Fibroblast of peridontal ligament (primary cell): Measurements from ENCODE around the gene RPAP2.
"Not testable (repeated sequence)": the region's sequence is repeated elsewhere in the genome, so short reads cannot be mapped to it uniquely, and the experiment has no call there.

Experiments
- DNase-seq: peaks from one replicate; pipeline ENCODE4 v3.0.0-alpha.2; 2010; ENCODE audit errors: extremely low read depth

RPAP2 gene

DNA sequence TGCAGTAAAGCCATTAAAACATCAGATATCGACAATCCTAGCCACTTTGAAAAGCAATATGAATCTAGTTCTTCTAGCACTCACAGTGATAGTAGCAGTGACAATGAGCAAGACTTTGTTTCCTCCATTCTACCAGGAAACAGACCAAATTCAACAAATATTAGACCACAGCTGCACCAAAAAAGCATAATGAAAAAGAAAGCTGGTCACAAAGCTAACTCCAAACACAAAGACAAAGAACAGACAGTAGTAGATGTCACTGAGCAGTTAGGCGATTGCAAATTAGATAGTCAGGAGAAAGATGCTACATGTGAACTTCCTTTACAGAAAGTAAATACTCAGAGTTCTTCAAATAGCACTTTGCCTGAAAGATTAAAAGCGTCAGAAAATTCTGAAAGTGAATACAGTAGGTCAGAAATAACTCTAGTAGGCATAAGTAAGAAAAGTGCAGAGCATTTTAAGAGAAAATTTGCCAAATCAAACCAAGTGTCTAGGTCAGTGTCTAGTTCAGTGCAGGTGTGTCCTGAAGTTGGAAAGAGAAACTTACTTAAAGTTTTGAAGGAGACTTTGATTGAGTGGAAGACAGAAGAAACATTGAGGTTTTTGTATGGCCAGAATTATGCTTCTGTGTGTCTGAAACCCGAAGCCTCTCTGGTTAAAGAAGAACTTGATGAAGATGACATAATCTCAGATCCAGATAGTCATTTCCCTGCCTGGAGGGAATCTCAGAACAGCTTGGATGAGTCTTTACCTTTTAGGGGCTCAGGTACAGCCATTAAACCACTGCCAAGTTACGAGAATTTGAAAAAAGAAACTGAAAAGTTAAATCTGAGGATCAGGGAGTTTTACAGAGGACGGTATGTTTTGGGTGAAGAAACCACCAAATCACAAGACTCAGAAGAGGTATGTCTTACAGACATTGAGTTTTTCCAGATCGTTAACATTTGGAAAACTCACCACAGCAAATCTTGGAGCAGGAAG is 24.9 kb downstream of the RPAP2 start:
- DNase-seq, result no peak

- DNase-seq, result no peak
These were observed 25.9 kb downstream of the RPAP2 start for GRCh38 chr1:92324784-92325183.

DNA sequence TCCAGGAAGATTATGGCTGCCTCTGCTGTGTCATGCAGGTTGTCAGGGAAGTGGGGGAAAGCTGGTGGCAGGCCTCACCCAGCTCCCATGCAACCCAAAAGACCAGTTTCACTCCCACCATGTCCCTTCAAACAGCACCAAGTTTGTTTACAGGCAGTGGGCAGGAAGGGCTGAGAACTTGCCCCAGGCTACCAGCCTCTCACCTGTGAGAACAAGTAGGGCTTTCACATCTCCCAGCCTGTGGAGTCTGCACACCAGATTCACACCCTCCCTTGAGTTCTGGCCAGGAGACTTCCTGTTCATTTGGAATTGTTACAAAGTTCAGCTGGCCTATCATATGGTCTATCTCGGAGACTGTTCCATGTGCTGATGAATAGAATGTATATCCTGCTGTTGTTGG is 27.8 kb downstream of the RPAP2 start:
- no peak for DNase-seq

- DNase-seq, result no peak
These were observed 28.9 kb downstream of the RPAP2 start for GRCh38 chr1:92327794-92328193.

- peak; percentile 50 for DNase-seq
These were observed 30.7 kb downstream of the RPAP2 start for GRCh38 chr1:92329347-92330129.

DNA sequence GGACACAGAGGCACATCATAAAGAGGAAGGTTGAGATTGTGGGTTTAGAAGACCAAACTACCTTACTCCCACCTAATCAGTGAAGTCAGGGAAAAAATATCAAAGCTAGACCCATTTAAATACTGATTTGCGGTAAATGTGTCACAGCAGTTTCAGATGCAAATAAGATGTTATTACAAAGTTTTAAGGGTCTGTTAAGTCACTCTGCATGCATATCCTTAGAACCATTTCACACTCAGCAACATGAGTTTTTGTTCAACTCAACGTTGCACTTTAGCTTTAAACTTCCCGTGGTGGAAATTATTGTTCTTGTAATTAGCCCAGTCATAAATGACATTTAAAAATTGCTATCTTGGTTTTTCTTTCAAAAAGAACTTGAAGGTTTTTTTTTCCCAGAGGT is 34.8 kb downstream of the RPAP2 start:
- DNase-seq, result no peak

- DNase-seq, result no peak
These were observed 41.3 kb downstream of the RPAP2 start for GRCh38 chr1:92340154-92340553.

- no peak for DNase-seq
These were observed 43.5 kb downstream of the RPAP2 start for GRCh38 chr1:92342401-92342800.

- DNase-seq, result no peak
These were observed 44.2 kb downstream of the RPAP2 start for GRCh38 chr1:92343061-92343460.

DNA sequence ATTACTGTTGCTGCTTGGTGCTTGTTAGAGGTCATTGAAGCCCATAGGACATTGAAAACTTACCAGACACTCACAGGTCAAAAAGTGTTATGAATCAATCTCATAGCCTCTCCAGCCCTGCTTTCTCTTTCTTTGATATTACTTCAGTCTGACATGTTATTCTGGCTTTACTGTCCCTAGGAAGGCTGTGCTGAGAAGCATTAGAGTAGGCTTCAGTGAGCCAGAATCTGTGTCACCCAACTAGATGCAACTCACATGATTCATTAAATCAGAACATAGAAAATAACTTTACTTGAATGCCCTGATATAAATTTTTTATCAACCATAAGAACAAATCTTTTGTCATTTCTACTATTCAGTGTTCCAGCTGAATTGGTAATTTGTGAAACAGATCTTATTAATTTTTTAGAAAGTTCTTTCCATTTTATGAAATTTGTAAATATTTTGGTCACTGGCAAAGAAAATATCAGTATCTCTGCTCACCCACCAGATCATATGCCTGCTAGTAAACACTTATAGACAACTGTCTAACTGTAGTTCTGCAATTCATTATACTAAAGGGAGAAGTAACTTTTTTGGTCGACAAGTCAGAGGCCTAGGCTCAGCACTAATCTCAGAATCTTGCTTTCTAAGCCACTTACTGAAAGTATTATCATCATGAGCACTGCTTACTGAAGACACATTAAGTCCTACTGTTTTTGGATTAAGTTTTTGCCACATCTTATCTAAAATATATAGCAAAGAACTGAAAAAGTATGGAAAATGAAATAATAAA is 48.2 kb downstream of the RPAP2 start:
- no peak for DNase-seq

GRCh38 chr1:92352856-92353255 is 54.0 kb downstream of the RPAP2 start:
- no peak for DNase-seq

- DNase-seq, result no peak
These were observed 55.4 kb downstream of the RPAP2 start for GRCh38 chr1:92354259-92354658.

DNA sequence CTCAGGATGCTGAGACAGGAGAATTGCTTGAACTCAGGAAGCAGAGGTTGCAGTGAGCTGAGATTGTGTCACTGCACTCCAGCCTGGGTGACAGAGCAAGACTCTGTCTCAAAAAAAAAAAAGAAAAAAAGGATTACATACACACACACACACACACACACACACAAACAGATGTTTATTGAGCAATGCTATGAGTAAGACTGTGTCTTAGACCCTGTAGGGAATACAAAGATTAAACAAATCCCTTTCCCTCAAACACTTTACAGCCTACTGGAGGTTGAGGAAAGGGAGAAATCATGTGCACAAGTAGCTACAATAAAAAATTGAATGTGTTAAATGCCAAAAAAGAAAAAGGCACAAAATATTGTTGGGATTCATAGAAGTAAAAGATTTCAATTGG is 58.1 kb downstream of the RPAP2 start:
- DNase-seq, result peak; percentile 94

DNA sequence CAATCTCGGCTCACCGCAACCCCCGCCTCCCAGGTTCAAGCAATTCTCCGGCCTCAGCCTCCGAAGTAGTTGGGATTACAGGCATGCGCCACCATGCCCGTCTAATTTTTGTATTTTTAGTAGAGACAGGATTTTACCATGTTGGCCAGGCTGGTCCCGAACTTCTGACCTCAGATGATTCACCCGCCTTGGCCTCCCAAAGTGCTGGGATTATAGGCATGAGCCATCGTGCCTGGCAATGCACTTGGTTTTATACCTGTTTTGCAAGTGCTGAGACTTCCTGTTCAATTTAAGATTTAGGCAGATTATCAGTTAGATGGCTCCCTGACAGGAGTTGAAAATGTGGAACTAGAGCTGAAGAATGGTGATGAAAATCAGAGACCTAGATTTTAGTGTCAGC is 60.5 kb downstream of the RPAP2 start:
- not testable (repeated sequence) for DNase-seq

DNA sequence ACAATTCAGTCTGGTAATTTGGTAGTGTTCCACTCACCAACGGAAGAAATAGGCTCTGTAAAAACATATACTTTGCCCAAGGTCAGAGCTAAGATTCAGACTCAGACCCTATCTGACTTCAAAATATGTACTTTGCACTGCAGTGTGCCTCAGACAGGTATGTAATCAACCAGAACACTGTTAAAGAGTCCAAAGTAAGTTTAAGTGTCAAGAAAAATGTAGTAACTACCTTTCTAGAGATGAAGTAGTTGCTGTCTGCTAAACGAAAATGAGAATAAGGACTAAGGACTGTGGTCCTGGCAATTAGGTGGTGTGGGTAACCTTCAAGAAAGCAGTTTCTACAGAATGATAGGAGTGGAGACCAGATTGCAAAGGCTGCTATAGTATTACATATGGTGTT is 61.1 kb downstream of the RPAP2 start:
- no peak for DNase-seq

GRCh38 chr1:92362970-92363369 is 64.1 kb downstream of the RPAP2 start:
- DNase-seq, result no peak

DNA sequence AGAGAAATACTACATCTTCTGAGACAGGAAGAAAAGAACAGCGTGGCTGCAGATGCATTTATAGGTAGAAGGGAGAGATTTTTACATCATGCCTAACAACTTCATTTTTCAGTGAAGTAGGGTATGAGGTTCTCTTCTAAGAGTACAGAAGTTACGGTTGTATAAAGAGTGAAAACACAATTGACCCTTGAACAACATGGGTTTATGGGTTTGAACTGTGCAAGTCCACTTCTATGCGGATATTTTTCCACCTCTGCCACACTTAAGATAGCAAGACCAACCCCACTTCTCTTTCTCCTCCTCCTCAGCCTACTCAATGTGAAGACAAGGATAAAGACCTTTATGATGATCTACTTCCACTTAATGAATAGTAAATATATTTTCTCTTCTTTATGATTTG is 64.5 kb downstream of the RPAP2 start:
- no peak for DNase-seq

GRCh38 chr1:92365378-92366039 is 66.7 kb downstream of the RPAP2 start:
- no peak for DNase-seq

GRCh38 chr1:92366040-92366395 is 67.2 kb downstream of the RPAP2 start:
- no peak for DNase-seq

DNA sequence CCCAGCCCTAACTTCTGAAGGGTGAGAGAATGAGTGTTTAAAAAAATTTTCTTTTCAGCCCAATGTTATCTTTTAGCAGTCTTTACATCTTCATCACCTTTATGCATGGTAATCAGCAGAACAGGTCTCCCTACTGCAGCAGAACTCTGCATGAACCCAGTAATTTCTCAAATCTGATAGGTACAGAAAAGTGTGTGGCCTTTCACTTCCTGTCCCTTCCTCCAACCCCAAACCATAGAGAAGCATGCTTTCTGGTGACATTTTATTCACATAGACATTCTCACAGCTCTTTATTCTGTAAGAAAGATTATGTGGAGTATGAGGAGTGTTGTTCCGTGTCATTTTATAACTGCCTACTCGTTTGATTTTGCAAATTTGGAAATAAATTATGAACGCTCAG is 68.6 kb downstream of the RPAP2 start:
- no peak for DNase-seq

DNA sequence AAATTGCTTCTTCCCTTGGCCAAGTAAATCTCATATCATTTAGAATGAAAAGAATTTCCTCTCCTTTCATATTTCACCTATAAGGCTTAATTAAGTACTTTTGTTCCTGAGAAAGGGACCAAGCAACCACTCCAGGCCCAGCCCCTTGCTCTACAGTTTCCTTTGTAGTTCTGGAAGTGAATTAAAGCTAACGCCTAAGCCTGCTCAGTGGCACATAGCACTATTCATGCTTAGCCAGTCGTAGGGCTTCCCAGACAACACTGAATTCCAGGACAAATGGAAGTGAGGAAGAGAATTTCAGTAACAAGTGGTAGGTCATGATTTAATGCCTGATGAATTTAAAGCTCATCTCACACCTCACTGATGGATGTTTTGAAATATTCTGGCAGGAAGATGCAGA is 73.3 kb downstream of the RPAP2 start:
- DNase-seq, result no peak

DNA sequence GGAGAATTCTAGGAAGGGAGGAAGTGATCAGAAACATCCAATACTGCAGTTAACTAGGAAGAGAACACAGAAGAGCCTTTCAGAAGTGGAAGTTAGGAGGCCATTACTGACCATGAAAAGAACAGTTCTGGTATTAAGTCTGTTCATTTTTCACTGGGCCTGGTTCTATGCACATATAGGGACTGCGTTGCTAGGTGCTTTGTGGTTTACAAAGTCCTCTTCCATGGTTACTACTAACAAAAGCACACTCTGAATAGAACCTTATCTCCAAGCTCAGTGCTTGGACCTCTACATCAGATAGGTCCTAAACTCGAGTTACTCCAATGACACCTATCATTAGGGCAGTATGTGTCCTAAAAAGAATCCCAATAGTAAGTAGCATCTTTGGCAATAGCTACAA is 75.4 kb downstream of the RPAP2 start:
- no peak for DNase-seq
